ENCODE results near the gene SPAG17. TPM values are rescaled to one million over a fixed set of nuclear protein-coding genes. Genes with fewer than 3 reads are reported as not detected.

The SPAG17 gene
- total RNA-seq, 1 experiment from 2014 or later, result 0.45 TPM

GRCh38 chr1:118160806-118161205 is 24.2 kb downstream of the SPAG17 start:
- DNase-seq (ENCODE audit: low spot score), result no peak

DNA sequence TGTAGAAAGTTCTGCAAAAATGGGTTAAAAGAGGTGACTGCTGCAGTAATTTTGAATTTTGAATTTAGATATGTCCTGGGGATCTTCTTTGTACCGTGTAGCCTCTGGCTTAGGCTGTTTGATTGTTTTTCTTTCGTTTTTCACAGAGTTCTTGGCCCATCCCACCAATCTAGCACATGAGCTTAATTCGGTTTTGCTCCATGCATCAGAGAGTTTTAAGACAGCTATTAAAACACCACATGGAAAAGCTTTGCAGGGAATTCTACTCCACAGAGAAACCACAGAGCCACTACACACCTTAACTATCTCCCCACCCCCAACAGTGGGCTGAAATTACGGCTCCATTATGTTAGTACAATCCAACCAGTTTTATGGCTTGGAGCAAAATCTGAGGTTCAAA is 25.5 kb downstream of the SPAG17 start:
- DNase-seq (ENCODE audit: low spot score), result peak; percentile 85

DNA sequence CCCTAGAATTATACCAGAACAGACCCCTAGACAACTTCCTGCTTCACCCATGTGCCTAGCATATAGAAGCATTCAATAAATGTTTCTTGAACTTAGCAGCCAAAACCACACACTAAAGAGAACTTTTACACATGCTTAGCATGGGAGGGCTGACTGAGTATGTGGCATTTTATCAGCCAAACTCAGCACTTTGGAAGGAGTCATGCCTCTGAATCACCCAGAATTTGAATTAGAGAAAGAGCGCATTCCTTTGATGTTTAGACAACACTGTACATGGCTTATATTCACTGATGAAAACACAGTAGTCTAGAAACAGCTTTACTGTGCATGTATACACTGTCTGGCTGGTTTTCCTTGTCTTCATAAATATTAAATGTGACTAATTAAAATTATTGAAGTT is 26.1 kb downstream of the SPAG17 start:
- peak; percentile 65 for DNase-seq (ENCODE audit: low spot score)

- DNase-seq (ENCODE audit: low spot score), result no peak
Measured at GRCh38 chr1:118157506-118157905, 27.5 kb downstream of the SPAG17 start.

DNA sequence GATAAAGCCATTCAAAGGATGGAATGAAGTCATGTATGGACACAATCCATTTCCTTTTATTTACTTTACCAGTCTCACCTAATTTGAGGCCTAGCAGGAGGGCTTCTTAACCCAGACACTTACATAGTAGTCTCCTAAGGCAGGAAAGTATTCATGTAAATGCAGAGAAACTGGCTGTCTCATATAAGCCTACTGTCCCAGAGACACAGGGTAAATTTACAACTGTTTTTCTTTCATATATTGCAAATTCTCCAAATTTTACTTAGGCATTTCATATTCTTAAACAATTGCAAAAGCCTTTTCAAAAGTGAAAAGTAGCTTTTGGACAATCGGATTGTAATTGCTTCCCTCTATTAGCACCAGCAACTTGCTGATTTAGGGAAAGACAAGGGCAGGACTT is 29.9 kb downstream of the SPAG17 start:
- DNase-seq (ENCODE audit: low spot score), result no peak

- peak; percentile 53 for DNase-seq (ENCODE audit: low spot score)
Measured at GRCh38 chr1:118154220-118154619, 30.8 kb downstream of the SPAG17 start.

DNA sequence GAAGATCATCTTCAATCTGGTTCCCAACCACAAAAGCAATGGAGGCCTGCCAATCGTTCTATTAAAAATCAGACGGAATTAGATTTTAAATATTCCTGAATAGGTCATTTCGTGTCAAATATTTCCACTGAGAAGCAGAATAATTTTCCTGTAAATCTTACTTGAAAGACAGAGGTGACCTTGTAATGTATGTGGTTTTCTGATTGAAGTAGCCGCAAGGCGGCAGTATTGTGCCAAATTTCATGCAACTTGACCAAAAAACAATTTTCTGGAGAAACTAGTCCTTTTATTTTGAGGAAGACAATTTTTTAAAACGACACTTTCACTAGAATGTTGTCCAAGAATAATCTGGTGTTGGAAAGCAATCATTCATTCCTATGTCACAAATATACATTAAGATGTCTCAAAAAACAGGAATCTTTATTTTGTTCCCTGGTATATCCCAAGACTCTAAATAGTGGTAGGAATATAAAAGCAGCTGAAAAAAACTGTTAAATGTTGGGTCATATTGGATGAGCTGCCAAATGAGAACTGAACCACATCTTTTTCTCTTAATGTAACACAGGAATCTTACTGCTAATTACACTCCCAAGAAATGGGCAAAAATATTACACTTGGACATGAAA is 33.6 kb downstream of the SPAG17 start:
- peak; percentile 60 for DNase-seq (ENCODE audit: low spot score)

GRCh38 chr1:118149799-118150198 is 35.2 kb downstream of the SPAG17 start:
- no peak for DNase-seq (ENCODE audit: low spot score)

- DNase-seq (ENCODE audit: low spot score), result peak; percentile 59
Measured at GRCh38 chr1:118148034-118148433, 37.0 kb downstream of the SPAG17 start.

DNA sequence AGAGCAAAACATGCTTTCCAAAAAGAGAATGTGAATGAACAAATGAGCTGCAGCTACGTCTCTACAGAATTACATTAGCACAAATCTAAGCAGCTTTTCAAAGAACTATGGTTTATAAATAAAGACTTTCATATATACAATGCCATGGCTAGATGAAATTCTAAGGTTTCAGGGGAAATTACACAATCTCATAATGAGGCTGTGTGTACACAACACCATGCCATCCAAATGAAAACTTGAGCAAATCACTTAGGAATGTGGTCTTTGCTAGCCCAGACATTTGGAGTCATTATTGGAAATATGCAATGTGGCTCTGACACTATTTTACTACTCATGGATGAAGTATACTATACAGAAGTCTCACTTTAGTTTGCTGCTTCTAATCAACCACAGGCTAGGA is 37.5 kb downstream of the SPAG17 start:
- DNase-seq (ENCODE audit: low spot score), result peak; percentile 93

- no peak for DNase-seq (ENCODE audit: low spot score)
Measured at GRCh38 chr1:118145721-118146120, 39.3 kb downstream of the SPAG17 start.

DNA sequence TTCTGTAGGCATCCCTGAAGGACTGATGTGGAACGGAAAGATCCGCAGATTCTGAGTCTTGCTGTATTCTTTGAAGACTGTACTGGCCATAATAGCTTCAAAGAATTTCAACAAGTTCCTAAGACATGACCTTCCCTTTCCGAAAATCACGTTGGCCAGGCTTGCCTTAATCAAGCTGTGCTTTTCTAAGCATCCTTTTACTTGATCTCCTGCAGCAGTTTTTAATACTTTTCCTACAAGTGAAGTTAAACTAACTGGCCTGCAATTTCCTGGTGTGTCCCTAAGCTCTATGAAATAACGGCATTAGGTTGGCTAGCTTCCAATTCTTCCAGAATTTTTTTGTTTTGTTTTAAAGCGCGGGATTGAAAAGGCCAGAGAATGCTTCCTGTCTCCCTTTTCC is 40.3 kb downstream of the SPAG17 start:
- no peak for DNase-seq (ENCODE audit: low spot score)

GRCh38 chr1:118143831-118144230 is 41.2 kb downstream of the SPAG17 start:
- DNase-seq (ENCODE audit: low spot score), result peak; percentile 62

DNA sequence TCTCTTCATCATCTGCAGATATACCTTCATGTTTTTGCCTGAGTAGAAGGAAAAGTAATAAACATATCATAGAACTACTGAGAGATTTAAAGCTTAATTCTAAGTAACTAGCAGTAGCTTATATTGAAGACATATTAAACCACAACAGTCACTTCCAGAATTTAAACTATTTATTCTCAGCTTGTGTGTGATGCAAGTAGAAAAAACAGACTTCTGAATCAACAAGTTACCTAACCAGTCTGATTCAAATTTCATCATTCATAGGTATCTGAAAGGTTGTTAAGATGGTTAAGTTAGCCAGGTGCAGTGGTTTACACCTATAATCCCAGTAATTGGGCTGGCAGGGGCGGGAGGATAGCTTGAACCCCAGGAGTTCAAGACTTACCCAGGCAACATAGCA is 41.9 kb downstream of the SPAG17 start:
- no peak for DNase-seq (ENCODE audit: low spot score)

DNA sequence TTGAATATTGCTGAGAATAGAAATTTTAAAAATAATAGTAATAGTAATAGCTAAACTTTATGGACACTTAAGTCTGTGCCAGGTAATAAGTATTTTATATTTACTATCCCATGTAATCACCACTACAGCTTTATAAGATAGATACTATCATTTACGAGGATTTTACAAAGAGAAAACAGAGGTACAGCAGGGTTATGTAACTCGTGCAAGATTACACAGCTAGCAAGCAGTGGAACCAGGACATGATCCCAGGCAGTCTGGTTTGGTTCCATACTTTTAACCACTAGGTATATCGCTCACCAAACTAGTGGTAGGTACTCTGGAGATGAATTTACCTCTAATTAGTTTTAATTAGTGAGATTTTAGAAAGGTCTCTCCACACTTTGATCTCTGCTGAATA is 42.5 kb downstream of the SPAG17 start:
- no peak for DNase-seq (ENCODE audit: low spot score)

DNA sequence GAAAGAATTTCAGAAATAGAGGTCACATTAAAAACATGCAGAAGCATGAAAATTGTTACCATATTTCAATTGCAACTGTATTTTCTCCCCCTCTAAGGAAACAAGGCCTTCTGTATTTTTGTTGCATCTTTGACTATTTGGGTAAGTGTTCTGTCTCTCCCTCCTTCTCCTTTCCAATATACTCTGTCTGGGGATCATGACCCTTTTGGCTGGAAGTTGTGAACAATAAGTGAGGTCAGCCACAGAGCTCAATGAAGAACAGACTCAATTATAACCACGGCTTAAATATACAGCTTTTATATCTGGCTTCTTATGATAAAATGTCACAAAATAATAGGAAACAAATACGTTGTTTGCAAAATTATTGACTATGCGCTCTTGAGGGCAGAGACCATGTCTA is 47.1 kb downstream of the SPAG17 start:
- no peak for DNase-seq (ENCODE audit: low spot score)

- peak; percentile 78 for DNase-seq (ENCODE audit: low spot score)
Measured at GRCh38 chr1:118136187-118136941, 48.7 kb downstream of the SPAG17 start.

DNA sequence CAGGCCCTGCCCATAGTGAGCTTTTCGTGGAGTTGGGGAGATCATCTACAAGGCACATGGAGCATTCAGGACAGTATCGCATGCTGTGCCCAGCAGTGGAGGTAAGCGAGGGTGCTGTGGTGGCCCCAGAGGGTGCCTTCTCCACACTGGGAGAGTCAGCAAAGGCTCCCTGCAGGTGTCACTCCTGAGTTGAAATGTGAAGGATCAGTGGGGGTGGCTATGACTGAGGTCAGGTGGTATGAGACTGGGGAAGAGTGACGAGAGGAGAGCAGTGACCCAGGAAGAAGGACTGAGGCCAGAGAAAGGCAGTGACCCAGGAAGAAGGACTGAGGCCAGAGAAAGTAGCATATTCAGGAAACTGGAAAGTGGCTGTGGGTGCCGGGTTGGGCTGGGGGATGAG is 53.0 kb downstream of the SPAG17 start:
- DNase-seq (ENCODE audit: low spot score), result no peak

- DNase-seq (ENCODE audit: low spot score), result no peak
Measured at GRCh38 chr1:118128761-118129160, 56.3 kb downstream of the SPAG17 start.

DNA sequence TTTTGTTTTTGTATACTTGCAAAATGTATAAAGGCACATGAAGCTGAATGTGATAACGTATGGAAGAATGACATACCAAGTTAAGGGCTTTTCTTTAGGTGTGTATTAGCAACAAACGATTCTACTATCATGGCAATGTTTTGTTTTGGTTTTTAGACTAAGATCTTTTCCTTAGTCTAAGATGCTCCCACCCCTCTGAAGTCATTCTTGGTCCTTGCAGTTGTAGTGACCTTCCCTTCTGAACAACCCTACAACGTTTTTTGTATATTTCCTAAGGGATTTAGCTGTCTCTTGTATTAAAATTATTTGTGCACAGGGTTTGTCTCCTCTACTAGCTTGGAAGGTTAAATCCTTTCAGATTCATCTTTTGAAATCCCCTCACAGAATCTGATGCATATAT is 61.0 kb downstream of the SPAG17 start:
- no peak for DNase-seq (ENCODE audit: low spot score)

DNA sequence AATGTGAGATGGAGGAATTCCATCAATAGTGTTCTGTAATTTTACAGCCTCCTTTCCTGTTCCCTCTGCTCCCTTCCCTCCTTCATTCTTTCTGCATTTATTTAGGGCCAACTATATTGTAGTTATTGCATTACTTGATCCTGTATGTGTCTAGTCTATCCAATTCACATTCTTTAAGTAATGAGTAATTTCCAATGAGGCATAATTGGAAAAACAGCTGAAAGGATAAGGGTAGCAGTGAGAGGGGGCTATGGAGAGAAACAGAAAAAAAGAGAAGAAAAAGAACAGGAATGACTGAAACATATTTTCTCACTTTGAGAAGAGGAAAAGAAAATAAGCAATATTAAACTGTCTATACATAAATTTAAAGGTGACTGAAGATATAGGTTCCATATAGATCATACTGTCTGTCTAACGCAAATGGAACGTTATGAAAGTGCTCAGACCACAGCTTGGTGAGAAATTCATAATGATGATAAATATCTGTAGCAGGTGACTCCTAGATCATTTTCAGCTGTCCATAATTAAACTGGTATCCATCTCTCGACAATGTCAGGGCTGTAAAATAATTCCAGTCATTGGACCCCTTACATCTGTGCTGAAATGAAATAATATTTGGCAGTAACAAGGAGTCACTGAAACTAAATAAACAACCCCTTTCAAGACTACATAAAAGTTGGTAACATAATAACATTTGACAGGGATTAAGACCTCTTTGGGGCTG is 61.8 kb downstream of the SPAG17 start:
- no peak for DNase-seq (ENCODE audit: low spot score)

GRCh38 chr1:118122234-118123004 is 62.6 kb downstream of the SPAG17 start:
- DNase-seq (ENCODE audit: low spot score), result peak; percentile 27
